ENCODE measurements around the gene SOST.

The SOST gene

DNA sequence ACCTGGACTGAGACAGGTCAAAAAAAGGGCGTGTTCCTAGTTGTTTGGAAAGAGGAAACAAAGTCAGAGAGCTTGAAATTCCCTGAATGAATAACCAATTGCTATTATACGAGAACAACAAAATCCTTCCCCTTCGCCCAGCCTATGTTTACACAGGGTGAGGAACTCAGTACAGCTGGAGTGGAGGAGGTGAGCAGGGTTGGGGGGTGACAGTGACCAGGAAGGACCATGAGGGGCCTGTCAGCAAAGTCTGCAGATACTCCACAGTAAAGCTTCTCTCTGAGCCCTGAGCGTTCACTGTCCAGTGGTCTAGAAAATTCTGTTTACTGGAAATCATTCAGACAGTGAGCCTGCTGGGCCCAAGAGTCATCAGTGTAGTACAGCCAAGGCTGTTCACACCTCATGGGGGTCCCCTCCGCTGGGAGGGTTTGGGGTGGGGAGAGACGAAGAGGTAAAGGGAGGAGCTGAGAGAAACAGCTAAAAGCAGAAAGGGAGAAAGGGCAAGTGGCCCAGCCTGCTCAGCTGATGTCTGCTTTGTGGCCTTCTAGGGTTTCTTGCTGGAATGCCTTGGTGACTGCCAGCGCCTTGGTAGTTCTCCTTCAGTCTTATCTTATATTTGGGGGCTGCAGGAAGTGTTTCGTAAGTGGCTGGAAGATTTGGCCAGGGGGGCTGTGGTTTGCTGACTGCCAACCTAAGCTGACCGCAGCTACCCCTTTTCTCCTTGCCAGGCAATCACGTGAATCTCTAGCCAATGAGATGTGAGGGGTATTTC, 14.5 kb upstream of the SOST start:
- Histone ChIP-seq H3K9ac (ENCODE audit: insufficient read length, low read depth) (no peak overlapping the region), H3K36me3 (ENCODE audit: insufficient read depth, insufficient read length, low read length) (peaks cover 88% of the 10 kb centered on the region), H3K9me3 (ENCODE audit: insufficient read depth, low read length) (no peaks in the 10 kb centered on the region), H3K4me3 (ENCODE audit: insufficient read length, low read depth) (no peak overlapping the region), H3K27me3 (ENCODE audit: insufficient read depth, insufficient read length) (no peaks in the 10 kb centered on the region), H3K4me1 (ENCODE audit: insufficient read depth, insufficient read length) (no peaks in the 10 kb centered on the region)
- TF ChIP-seq YY1 (IDR thresholded peaks at IDR 0.05; ENCODE audit: insufficient read depth, insufficient read length) (no peak), ZNF274 (IDR thresholded peaks at IDR 0.05; ENCODE audit: low read depth, low read length) (no peak), SUZ12 (IDR thresholded peaks at IDR 0.05; ENCODE audit: extremely low read depth, insufficient read depth, insufficient read length) (no peak)
- DNase-seq (ENCODE audit: low read depth, low spot score): no peak

DNA sequence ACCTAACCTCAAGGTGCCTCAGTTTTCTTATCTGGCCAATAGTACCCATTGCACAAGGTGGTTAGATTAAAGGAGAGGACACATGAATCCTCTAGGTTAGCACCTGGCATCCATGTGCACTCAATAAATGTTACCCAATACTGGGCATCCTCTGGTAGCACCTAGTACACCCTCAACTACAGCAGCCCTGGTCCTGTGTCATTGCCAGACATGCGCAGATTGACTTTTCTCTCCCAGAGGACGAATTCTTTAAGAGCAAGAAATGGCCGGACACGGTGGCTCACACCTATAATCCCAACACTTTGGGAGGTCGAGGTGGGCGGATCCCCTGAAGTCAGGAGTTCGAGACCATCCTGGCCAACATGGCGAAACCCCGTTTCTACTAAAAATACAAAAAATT, 12.9 kb upstream of the SOST start:
- peaks cover 84% of the 10 kb centered on the region for H3K36me3 ChIP-seq (ENCODE audit: insufficient read depth, insufficient read length, low read length)
- H3K9ac ChIP-seq (ENCODE audit: insufficient read length, low read depth): no peak overlapping the region
- no peak overlapping the region for H3K4me3 ChIP-seq (ENCODE audit: insufficient read length, low read depth)
- no peak for TF ChIP-seq SUZ12 (IDR thresholded peaks at IDR 0.05; ENCODE audit: extremely low read depth, insufficient read depth, insufficient read length)
- TF ChIP-seq ZNF274 (IDR thresholded peaks at IDR 0.05; ENCODE audit: low read depth, low read length): no peak
- no peak for TF ChIP-seq YY1 (IDR thresholded peaks at IDR 0.05; ENCODE audit: insufficient read depth, insufficient read length)
- no peaks in the 10 kb centered on the region for H3K9me3 ChIP-seq (ENCODE audit: insufficient read depth, low read length)
- no peak for DNase-seq (ENCODE audit: low read depth, low spot score)
- H3K27me3 ChIP-seq (ENCODE audit: insufficient read depth, insufficient read length): no peaks in the 10 kb centered on the region
- H3K4me1 ChIP-seq (ENCODE audit: insufficient read depth, insufficient read length): no peaks in the 10 kb centered on the region

DNA sequence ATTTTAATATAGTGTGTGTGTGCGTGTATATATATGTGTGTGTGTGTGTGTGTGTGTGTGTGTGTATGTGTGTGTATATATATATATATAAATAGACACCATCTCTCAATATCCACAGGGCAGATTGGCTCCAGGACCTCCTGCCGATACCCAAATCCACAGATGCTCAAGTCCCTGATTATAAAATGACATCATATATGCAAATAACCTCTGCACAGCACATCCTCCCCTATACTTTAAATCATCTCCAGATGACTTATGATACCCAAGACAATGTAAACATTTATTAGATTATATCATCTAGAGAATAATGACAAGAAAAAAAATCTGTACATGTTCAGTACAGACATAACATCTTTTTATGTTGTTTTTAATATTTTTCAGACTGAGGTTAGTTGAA, 12.4 kb upstream of the SOST start:
- Histone ChIP-seq H3K36me3 (ENCODE audit: insufficient read depth, insufficient read length, low read length) (peaks cover 83% of the 10 kb centered on the region), H3K4me3 (ENCODE audit: insufficient read length, low read depth) (no peak overlapping the region), H3K27me3 (ENCODE audit: insufficient read depth, insufficient read length) (no peaks in the 10 kb centered on the region), H3K9ac (ENCODE audit: insufficient read length, low read depth) (no peak overlapping the region), H3K9me3 (ENCODE audit: insufficient read depth, low read length) (no peaks in the 10 kb centered on the region), H3K4me1 (ENCODE audit: insufficient read depth, insufficient read length) (no peaks in the 10 kb centered on the region)
- no peak for DNase-seq (ENCODE audit: low read depth, low spot score)
- TF ChIP-seq SUZ12 (IDR thresholded peaks at IDR 0.05; ENCODE audit: extremely low read depth, insufficient read depth, insufficient read length) (no peak), ZNF274 (IDR thresholded peaks at IDR 0.05; ENCODE audit: low read depth, low read length) (no peak), YY1 (IDR thresholded peaks at IDR 0.05; ENCODE audit: insufficient read depth, insufficient read length) (no peak)

DNA sequence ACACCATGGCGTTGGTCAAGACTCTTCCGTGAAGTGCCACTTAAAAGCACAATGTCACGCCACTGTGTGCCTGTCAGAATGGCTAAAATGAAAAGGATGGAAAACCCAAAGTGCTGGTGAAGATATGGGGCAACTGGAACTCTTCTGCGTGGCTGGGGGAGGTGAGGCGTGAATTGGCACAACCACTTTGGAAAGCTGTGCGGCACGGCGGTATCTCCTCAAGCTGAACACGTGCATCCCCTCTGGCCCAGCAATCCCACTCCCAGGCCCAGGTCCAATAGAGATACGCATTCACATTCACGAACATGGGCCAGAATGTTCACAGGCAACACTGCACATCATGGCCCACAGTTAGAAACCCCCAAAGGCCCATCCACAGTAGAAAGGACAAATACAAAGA, 11.3 kb upstream of the SOST start:
- Histone ChIP-seq H3K9ac (ENCODE audit: insufficient read length, low read depth) (no peak overlapping the region), H3K27me3 (ENCODE audit: insufficient read depth, insufficient read length) (no peaks in the 10 kb centered on the region), H3K36me3 (ENCODE audit: insufficient read depth, insufficient read length, low read length) (peaks cover 77% of the 10 kb centered on the region), H3K4me3 (ENCODE audit: insufficient read length, low read depth) (no peak overlapping the region), H3K9me3 (ENCODE audit: insufficient read depth, low read length) (no peaks in the 10 kb centered on the region), H3K4me1 (ENCODE audit: insufficient read depth, insufficient read length) (no peaks in the 10 kb centered on the region)
- TF ChIP-seq ZNF274 (IDR thresholded peaks at IDR 0.05; ENCODE audit: low read depth, low read length) (no peak), YY1 (IDR thresholded peaks at IDR 0.05; ENCODE audit: insufficient read depth, insufficient read length) (no peak), SUZ12 (IDR thresholded peaks at IDR 0.05; ENCODE audit: extremely low read depth, insufficient read depth, insufficient read length) (no peak)
- DNase-seq (ENCODE audit: low read depth, low spot score): no peak

DNA sequence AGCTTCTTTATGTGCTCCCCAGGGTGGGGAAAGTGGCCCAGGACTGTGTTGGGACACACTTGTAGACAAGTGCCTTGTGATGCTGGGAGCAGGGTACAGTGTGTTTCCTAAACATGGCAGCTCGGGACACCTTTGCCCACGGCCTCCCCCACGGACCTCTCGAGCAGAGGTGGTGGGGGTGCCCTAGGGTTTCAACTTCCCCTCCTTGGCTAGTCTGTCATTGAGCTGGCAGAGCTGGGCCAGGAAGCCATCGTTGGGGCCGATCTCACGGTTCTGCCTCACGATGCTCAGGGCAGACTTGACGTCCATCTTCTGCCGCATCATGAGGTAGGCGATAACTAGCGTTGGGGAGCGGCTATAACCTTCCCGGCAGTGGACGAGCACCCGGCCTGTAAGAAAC, 10.8 kb upstream of the SOST start:
- H3K4me1 ChIP-seq (ENCODE audit: insufficient read depth, insufficient read length): no peaks in the 10 kb centered on the region
- H3K36me3 ChIP-seq (ENCODE audit: insufficient read depth, insufficient read length, low read length): peaks cover 73% of the 10 kb centered on the region
- TF ChIP-seq ZNF274 (IDR thresholded peaks at IDR 0.05; ENCODE audit: low read depth, low read length): no peak
- DNase-seq (ENCODE audit: low read depth, low spot score): no peak
- no peaks in the 10 kb centered on the region for H3K9me3 ChIP-seq (ENCODE audit: insufficient read depth, low read length)
- no peak overlapping the region for H3K4me3 ChIP-seq (ENCODE audit: insufficient read length, low read depth)
- no peaks in the 10 kb centered on the region for H3K27me3 ChIP-seq (ENCODE audit: insufficient read depth, insufficient read length)
- H3K9ac ChIP-seq (ENCODE audit: insufficient read length, low read depth): no peak overlapping the region

DNA sequence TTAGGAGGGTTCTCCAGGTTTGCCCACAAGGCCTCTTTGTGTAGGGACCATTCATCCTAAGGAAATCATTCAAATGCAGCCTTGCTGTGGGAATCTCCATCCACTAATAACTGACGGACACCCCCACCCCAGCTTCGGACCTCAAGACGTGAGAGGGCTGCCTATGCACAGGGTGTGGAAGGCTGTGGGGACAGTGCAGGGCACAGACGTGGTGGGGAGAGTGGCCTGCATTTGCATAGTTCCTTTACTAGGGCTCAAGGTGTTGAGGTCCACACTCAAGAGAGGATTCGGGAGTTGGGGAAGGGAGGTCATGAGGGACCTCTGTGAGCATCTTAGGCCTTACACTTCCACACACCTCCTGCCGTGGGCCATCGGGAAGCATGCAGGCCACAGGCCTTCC, 10.4 kb upstream of the SOST start:
- Histone ChIP-seq H3K4me3 (ENCODE audit: insufficient read length, low read depth) (no peak overlapping the region), H3K9me3 (ENCODE audit: insufficient read depth, low read length) (no peaks in the 10 kb centered on the region), H3K9ac (ENCODE audit: insufficient read length, low read depth) (no peak overlapping the region), H3K27me3 (ENCODE audit: insufficient read depth, insufficient read length) (no peaks in the 10 kb centered on the region), H3K4me1 (ENCODE audit: insufficient read depth, insufficient read length) (no peaks in the 10 kb centered on the region), H3K36me3 (ENCODE audit: insufficient read depth, insufficient read length, low read length) (peaks cover 68% of the 10 kb centered on the region)
- no peak for DNase-seq (ENCODE audit: low read depth, low spot score)
- TF ChIP-seq YY1 (IDR thresholded peaks at IDR 0.05; ENCODE audit: insufficient read depth, insufficient read length): no peak
- TF ChIP-seq SUZ12 (IDR thresholded peaks at IDR 0.05; ENCODE audit: extremely low read depth, insufficient read depth, insufficient read length): no peak
- no peak for TF ChIP-seq ZNF274 (IDR thresholded peaks at IDR 0.05; ENCODE audit: low read depth, low read length)

DNA sequence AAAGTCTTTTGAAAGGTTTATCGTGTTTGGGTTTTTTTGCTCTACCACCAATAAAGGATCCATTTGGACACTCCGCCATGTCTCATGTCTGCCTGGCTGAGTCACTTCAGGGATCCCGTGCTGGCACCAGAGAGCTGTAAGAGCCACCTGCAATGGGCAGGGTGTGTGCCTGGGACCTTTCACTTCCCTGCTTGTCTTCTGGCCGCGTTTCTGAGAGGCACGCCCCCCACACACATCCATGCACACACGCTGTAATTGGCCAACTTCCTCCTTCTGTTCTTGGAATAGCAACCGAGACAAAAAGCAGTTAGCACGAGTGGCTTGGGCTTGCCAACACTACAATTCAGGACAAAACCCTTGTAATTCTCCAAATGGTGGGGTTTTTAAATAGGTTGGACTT, 9.8 kb upstream of the SOST start:
- Histone ChIP-seq H3K36me3 (ENCODE audit: insufficient read depth, insufficient read length, low read length) (peaks cover 63% of the 10 kb centered on the region), H3K27me3 (ENCODE audit: insufficient read depth, insufficient read length) (no peaks in the 10 kb centered on the region), H3K4me1 (ENCODE audit: insufficient read depth, insufficient read length) (no peaks in the 10 kb centered on the region), H3K4me3 (ENCODE audit: insufficient read length, low read depth) (no peak overlapping the region), H3K9me3 (ENCODE audit: insufficient read depth, low read length) (no peaks in the 10 kb centered on the region), H3K9ac (ENCODE audit: insufficient read length, low read depth) (no peak overlapping the region)
- no peak for TF ChIP-seq ZNF274 (IDR thresholded peaks at IDR 0.05; ENCODE audit: low read depth, low read length)
- TF ChIP-seq SUZ12 (IDR thresholded peaks at IDR 0.05; ENCODE audit: extremely low read depth, insufficient read depth, insufficient read length): no peak
- no peak for TF ChIP-seq YY1 (IDR thresholded peaks at IDR 0.05; ENCODE audit: insufficient read depth, insufficient read length)
- no peak for DNase-seq (ENCODE audit: low read depth, low spot score)

All from NT2/D1 (cell line).